Erythroblast (primary cell): ENCODE measurements around the gene ENPP4.

ENCODE experiments used
- GATA1 ChIP-seq: IDR thresholded peaks from 2 replicates; pipeline ENCODE4 v1.6.1; 2011; ENCODE audit warnings: low read depth, mild to moderate bottlenecking, control low read depth, low read length, moderate library complexity
- POLR2A ChIP-seq: IDR thresholded peaks from 2 replicates; pipeline ENCODE4 v1.6.1; 2011; ENCODE audit warnings: mild to moderate bottlenecking, low read length

GRCh38 chr6:46118157-46118556 lies 11.6 kb upstream of the ENPP4 start:
- no peak for TF ChIP-seq POLR2A
- TF ChIP-seq GATA1: no peak
